ENCODE results near the gene MPIG6B. TPM values are rescaled to one million over a fixed set of nuclear protein-coding genes. Genes with fewer than 3 reads are reported as not detected.
A peak's percentile ranks its signal among the peaks of the same experiment; 100 is the strongest.

The MPIG6B gene
- total RNA-seq, 1 donor from 2014 or later = not detected

DNA sequence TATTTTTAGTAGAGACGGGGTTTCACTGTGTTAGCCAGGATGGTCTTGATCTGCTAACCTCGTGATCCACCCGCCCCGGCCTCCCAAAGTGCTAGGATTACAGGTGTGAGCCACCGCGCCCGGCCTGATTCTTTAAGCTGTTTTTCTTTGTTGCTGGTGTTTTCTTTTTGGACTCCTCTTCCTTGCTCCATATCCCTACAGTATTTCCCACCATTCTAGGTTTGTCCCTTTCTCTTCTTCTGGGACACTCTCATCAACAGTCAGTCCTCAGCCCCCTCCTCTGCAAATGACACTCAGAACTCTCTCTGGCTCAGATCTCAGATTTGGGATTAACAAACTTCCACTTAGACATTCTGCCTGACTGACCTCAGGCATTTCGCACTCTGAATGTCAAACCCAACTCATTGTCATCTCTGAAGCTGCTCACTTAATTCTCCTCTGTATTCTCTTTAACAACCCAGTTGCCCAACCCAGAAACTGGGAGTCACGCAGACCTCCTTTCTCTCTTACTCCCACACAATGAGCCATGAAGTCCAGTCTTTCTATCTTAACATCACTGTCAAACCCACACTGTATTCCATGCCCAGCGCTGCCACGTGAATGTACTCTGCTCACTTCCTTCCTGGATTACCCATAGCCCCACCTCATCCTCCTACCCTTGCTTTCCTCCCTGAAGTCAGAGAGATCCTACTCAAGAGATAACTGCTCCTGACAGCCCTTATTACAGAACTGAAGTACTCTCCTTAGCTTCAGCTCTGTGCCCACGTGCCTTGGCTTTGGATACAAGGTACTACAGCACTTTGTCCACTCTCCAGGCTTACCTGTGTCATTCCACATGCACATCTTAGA is 2.6 kb downstream of the MPIG6B start:
- H3F3A ChIP-seq (ENCODE audit: low read depth) = peaks cover 34% of the 10 kb centered on the region
- Mint-ChIP-seq H3K36me3 (peaks cover 38% of the 10 kb centered on the region), H3K4me3 (peak overlapping the region; percentile 38), H3K27ac (no peak overlapping the region), H3K4me1 (peaks cover 35% of the 10 kb centered on the region), H3K27me3 (ENCODE audit: insufficient read depth, low read depth) (peaks cover 15% of the 10 kb centered on the region), H3K9me3 (no peaks in the 10 kb centered on the region)
- H3K27me3 ChIP-seq = no peaks in the 10 kb centered on the region
- peaks cover 19% of the 10 kb centered on the region for H3K79me2 ChIP-seq (ENCODE audit: low read depth)
- peaks cover 7% of the 10 kb centered on the region for H3K4me1 ChIP-seq
- no peaks in the 10 kb centered on the region for H3K36me3 ChIP-seq
- no peak overlapping the region for H3K9ac ChIP-seq
- H4K20me1 ChIP-seq (ENCODE audit: low read depth) = peaks cover 22% of the 10 kb centered on the region
- DNase-seq (ENCODE audit: low spot score) = no peak
- H2AFZ ChIP-seq (replicated peaks) = no peak overlapping the region
- no peak overlapping the region for H3K4me3 ChIP-seq
- no peak overlapping the region for H3K4me2 ChIP-seq
- H3K27ac ChIP-seq = no peak overlapping the region
- TF ChIP-seq EZH2 (IDR thresholded peaks at IDR 0.05) (no peak), EZH2phosphoT487 (IDR thresholded peaks at IDR 0.05) (no peak)
- TF ChIP-seq, protein P1, sequence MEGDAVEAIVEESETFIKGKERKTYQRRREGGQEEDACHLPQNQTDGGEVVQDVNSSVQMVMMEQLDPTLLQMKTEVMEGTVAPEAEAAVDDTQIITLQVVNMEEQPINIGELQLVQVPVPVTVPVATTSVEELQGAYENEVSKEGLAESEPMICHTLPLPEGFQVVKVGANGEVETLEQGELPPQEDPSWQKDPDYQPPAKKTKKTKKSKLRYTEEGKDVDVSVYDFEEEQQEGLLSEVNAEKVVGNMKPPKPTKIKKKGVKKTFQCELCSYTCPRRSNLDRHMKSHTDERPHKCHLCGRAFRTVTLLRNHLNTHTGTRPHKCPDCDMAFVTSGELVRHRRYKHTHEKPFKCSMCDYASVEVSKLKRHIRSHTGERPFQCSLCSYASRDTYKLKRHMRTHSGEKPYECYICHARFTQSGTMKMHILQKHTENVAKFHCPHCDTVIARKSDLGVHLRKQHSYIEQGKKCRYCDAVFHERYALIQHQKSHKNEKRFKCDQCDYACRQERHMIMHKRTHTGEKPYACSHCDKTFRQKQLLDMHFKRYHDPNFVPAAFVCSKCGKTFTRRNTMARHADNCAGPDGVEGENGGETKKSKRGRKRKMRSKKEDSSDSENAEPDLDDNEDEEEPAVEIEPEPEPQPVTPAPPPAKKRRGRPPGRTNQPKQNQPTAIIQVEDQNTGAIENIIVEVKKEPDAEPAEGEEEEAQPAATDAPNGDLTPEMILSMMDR (IDR thresholded peaks at IDR 0.05) = no peak
- H3K9me3 ChIP-seq (ENCODE audit: low read depth) = no peaks in the 10 kb centered on the region

DNA sequence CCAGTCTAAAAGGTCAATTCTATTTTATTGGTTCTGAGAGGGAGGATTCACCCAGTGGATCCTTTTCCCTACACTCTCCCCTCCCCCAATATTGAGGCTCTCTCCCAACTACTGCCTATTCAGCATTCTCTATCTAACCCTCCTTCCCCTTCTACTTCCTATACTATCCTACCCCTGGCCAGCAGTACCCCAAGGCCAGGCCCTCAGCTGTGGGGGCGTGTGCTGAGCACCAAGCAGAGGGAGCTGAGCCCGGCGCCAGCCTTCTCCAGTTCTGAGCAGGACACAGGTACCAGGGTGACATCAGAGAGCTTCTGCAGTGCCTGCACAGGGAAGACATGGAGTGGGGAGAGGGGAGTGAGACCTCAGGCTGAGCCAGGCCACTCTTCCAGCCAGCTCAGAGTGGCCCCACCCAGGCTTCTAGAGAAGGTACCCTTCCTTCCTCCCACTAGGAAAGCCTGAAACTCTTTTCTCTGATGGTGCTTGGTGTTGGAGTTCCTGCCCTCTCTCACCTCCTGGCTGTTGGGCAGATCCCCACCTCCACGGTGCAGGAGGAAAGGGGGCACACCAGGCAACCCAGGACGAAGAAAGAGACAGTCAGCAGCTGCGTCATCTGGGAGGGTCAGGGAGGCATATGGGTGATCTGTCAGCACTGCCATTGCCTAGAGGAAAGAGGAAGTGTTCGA is 4.0 kb downstream of the MPIG6B start:
- H3K36me3 ChIP-seq = peaks cover 5% of the 10 kb centered on the region
- peak overlapping the region; percentile 78 for H3K4me3 Mint-ChIP-seq
- H4K20me1 ChIP-seq (ENCODE audit: low read depth) = peaks cover 24% of the 10 kb centered on the region
- H3K9ac ChIP-seq = no peak overlapping the region
- H3K36me3 Mint-ChIP-seq = peaks cover 44% of the 10 kb centered on the region
- no peaks in the 10 kb centered on the region for H3K27me3 ChIP-seq
- H3K27ac ChIP-seq = no peak overlapping the region
- H3F3A ChIP-seq (ENCODE audit: low read depth) = peaks cover 49% of the 10 kb centered on the region
- no peak overlapping the region for H2AFZ ChIP-seq (replicated peaks)
- TF ChIP-seq EZH2 (IDR thresholded peaks at IDR 0.05) = no peak
- peaks cover 19% of the 10 kb centered on the region for H3K79me2 ChIP-seq (ENCODE audit: low read depth)
- H3K4me2 ChIP-seq = no peak overlapping the region
- no peak for DNase-seq (ENCODE audit: low spot score)
- H3K4me3 ChIP-seq = no peak overlapping the region
- H3K4me1 ChIP-seq = peaks cover 7% of the 10 kb centered on the region
- H3K9me3 Mint-ChIP-seq = no peaks in the 10 kb centered on the region
- H3K27me3 Mint-ChIP-seq (ENCODE audit: insufficient read depth, low read depth) = peaks cover 10% of the 10 kb centered on the region
- H3K4me1 Mint-ChIP-seq = peaks cover 39% of the 10 kb centered on the region
- H3K9me3 ChIP-seq (ENCODE audit: low read depth) = no peaks in the 10 kb centered on the region
- peak overlapping the region; percentile 57 for H3K27ac Mint-ChIP-seq

DNA sequence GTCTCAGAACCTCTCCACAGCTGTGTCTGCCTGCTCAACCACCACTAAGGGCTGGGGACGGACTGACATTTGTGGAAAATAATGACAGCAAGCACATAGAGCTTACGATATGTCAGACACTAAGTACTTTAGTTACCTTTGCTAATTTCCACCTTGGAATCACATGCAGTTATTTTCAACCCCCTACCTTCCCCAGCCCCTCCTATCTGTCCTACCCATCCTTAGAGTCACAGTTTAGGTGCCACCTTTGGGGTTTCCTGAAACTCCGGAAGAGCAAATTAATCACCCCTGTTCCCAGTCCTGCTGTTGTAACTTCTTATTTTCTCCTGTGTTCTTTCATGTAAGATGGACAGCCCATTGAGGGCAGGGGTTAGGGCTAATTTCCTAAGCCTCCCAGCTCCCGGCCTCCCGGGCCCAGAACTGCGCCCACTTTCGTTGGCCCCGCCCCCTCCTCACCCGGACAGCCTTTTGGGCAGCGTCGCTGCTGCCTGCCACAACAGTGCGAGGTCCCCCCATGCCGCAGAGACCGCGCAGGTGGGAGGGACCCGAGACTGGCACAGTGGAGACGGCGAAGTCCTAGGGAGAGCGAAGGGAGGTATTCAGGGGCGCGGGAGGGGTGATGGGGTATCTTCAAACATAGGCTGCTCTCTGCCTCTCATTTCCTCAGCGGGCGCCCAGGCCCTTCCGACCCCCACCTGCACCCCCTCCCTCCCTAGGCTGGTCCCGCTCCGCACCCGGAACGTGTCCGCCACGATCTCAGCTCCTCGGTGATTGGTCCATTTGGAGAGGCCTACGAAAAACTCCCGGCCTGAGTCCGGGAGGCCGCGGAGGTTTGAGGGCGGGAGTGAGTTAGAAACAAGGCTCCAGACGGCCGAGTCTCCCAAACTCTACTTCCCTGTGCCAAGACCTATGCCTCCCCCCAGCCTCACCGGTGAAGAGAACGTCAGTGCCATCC is 4.8 kb downstream of the MPIG6B start:
- Mint-ChIP-seq H3K9me3 (no peaks in the 10 kb centered on the region), H3K36me3 (peaks cover 46% of the 10 kb centered on the region), H3K27me3 (ENCODE audit: insufficient read depth, low read depth) (peaks cover 10% of the 10 kb centered on the region), H3K27ac (peak overlapping the region; percentile 57), H3K4me3 (peak overlapping the region; percentile 99), H3K4me1 (peaks cover 39% of the 10 kb centered on the region)
- peaks cover 24% of the 10 kb centered on the region for H4K20me1 ChIP-seq (ENCODE audit: low read depth)
- no peaks in the 10 kb centered on the region for H3K27me3 ChIP-seq
- no peak overlapping the region for H3K27ac ChIP-seq
- TF ChIP-seq, protein P1 (IDR thresholded peaks at IDR 0.05) = no peak
- TF ChIP-seq EZH2phosphoT487 (IDR thresholded peaks at IDR 0.05) (no peak), EZH2 (IDR thresholded peaks at IDR 0.05) (no peak)
- peaks cover 57% of the 10 kb centered on the region for H3F3A ChIP-seq (ENCODE audit: low read depth)
- peaks cover 19% of the 10 kb centered on the region for H3K79me2 ChIP-seq (ENCODE audit: low read depth)
- no peak overlapping the region for H2AFZ ChIP-seq (replicated peaks)
- H3K4me3 ChIP-seq = peak overlapping the region; percentile 99
- peaks cover 7% of the 10 kb centered on the region for H3K4me1 ChIP-seq
- no peaks in the 10 kb centered on the region for H3K9me3 ChIP-seq (ENCODE audit: low read depth)
- no peak overlapping the region for H3K9ac ChIP-seq
- peaks cover 5% of the 10 kb centered on the region for H3K36me3 ChIP-seq
- DNase-seq (ENCODE audit: low spot score) = no peak
- peak overlapping the region; percentile 86 for H3K4me2 ChIP-seq

Data from neural progenitor cell (in vitro differentiated cells).